ENCODE results near the gene HOXA13. TPM values are rescaled to one million over a fixed set of nuclear protein-coding genes. Genes with fewer than 3 reads are reported as not detected.
A peak's percentile ranks its signal among the peaks of the same experiment; 100 is the strongest.

The HOXA13 gene
- total RNA-seq, 1 donor from 2014 or later = under 0.01 TPM

- no peak for DNase-seq (ENCODE audit: low read depth)
- no peak for FAIRE-seq
- no peak overlapping the region for H3K4me3 ChIP-seq (ENCODE audit: low read depth, low read length)
Observed at GRCh38 chr7:27148756-27149641, 50.9 kb downstream of the HOXA13 start.

DNA sequence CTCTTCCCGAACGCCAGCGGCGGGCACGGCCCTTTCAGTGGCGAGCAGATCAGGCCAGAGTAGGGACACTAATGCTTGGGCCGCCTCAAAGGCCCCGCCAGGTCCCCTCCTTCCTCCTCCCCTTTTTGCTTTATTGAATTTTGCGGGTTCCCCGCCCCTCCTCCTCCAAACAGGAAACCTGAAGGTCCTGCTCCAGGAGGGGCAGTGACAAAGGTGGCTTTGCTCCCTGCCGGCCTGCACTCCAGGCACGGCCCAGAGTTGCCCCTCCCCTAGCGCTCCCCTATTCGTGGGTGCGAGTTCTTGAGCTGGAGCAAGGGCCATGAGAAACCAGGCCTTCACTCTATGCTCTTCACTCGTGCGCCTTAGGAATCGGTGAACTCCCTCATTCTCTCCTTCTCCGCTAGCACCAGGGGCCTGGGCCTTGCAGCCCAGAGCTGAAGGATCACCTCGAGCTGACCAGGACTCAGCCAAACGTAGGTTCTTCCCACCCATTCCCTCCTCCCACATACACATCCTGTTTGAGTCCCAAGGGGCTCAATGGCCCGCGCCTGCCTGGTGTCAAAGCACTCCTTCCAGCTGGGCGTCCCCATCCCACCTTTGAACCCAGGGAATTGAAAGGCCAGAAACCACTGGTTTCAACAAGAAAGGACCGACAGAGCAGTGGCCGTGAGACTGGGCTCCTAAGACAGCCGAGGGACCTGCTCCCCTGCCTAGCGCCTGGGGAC lies 51.7 kb downstream of the HOXA13 start:
- TF ChIP-seq CTCF (IDR thresholded peaks at IDR 0.05; ENCODE audit: insufficient read depth, low read length, severe bottlenecking) = no peak
- H3K27me3 ChIP-seq (ENCODE audit: control insufficient read depth, insufficient read depth, low read length) = peaks cover 86% of the 10 kb centered on the region
- no peak for FAIRE-seq

More at GRCh38 chr7:27148756-27149641, 50.9 kb downstream of the HOXA13 start:
- TF ChIP-seq CTCF (IDR thresholded peaks at IDR 0.05; ENCODE audit: insufficient read depth, low read length, severe bottlenecking) = no peak
- Histone ChIP-seq H3K36me3 (ENCODE audit: control insufficient read depth, insufficient read depth, low read length) (no peaks in the 10 kb centered on the region), H3K27me3 (ENCODE audit: control insufficient read depth, insufficient read depth, low read length) (peaks cover 86% of the 10 kb centered on the region)

GRCh38 chr7:27147199-27148030 lies 52.5 kb downstream of the HOXA13 start, which contains the start of gene HOXA6:
Gene HOXA6 (minus strand): TSS chr7:27147774. CDS start chr7:27147749, 25 bp downstream.
- peaks cover 86% of the 10 kb centered on the region for H3K27me3 ChIP-seq (ENCODE audit: control insufficient read depth, insufficient read depth, low read length)
- no peak for TF ChIP-seq CTCF (IDR thresholded peaks at IDR 0.05; ENCODE audit: insufficient read depth, low read length, severe bottlenecking)
- DNase-seq (ENCODE audit: low read depth) (no peak), FAIRE-seq (no peak)
- H3K36me3 ChIP-seq (ENCODE audit: control insufficient read depth, insufficient read depth, low read length) = no peaks in the 10 kb centered on the region
- H3K4me3 ChIP-seq (ENCODE audit: low read depth, low read length) = no peak within 1 kb of the TSS

More for the DNA sequence above, 51.7 kb downstream of the HOXA13 start:
- no peak for DNase-seq (ENCODE audit: low read depth)
- H3K36me3 ChIP-seq (ENCODE audit: control insufficient read depth, insufficient read depth, low read length) = no peaks in the 10 kb centered on the region
- H3K4me3 ChIP-seq (ENCODE audit: low read depth, low read length) = no peak overlapping the region

- peaks cover 86% of the 10 kb centered on the region for H3K27me3 ChIP-seq (ENCODE audit: control insufficient read depth, insufficient read depth, low read length)
- TF ChIP-seq CTCF (IDR thresholded peaks at IDR 0.05; ENCODE audit: insufficient read depth, low read length, severe bottlenecking) = no peak
- no peak for DNase-seq (ENCODE audit: low read depth)
Observed at GRCh38 chr7:27146491-27147198, 53.2 kb downstream of the HOXA13 start.

GRCh38 chr7:27145914-27146412 lies 53.9 kb downstream of the HOXA13 start:
- no peaks in the 10 kb centered on the region for H3K36me3 ChIP-seq (ENCODE audit: control insufficient read depth, insufficient read depth, low read length)
- peaks cover 86% of the 10 kb centered on the region for H3K27me3 ChIP-seq (ENCODE audit: control insufficient read depth, insufficient read depth, low read length)
- DNase-seq (ENCODE audit: low read depth) (no peak), FAIRE-seq (peak; percentile 13)
- no peak overlapping the region for H3K4me3 ChIP-seq (ENCODE audit: low read depth, low read length)
- no peak for TF ChIP-seq CTCF (IDR thresholded peaks at IDR 0.05; ENCODE audit: insufficient read depth, low read length, severe bottlenecking)

More at GRCh38 chr7:27146491-27147198, 53.2 kb downstream of the HOXA13 start:
- no peak overlapping the region for H3K4me3 ChIP-seq (ENCODE audit: low read depth, low read length)
- H3K36me3 ChIP-seq (ENCODE audit: control insufficient read depth, insufficient read depth, low read length) = no peaks in the 10 kb centered on the region
- no peak for FAIRE-seq
